ENCODE measurements around the gene TRIM17.

DNA sequence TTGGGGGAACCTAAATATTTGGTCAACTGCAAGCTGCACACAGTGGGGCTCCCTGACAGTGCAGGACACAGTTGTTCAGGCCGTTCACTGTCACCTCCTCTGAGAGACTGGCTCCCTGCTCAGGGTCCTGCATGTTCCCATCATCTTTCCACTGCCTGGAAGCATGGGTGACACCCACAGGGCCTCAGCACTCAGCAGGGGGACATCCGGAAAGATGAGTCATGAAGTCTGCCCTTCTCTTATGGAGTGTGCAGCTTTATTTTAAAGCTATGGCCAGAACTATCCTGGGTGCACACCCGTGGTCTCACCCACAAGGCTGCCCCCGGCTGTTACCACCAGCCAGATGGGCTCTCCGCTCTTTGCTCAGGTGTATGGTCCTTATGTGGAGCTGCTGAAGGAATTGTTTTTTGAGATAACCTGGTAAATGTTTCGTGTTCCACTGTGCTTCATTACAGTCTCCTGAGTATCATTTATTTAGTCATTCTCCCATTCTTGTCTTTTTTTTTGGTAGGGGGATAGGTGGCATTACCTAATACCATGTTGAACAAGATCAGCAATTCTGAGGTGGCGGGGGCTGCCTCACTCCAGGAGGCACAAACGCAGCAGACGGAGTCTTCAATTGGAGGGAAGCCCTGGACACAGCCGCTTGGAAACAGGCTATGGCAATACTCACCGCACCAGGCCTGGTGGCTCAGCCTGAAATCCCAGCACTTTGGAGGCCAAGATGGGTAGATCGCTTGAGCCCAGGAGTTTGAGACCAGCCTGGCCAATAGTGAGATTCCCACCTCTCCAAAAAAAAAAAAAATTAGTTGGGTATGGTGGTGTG, 24.3 kb downstream of the TRIM17 start:
- TF ChIP-seq HDAC8 (tag; IDR thresholded peaks at IDR 0.05) (no peak), NR2C2 (CRISPR knock-in tag; IDR thresholded peaks at IDR 0.05) (no peak), NR2C2 (tag; IDR thresholded peaks at IDR 0.05) (no peak), NR0B1 (IDR thresholded peaks at IDR 0.05; ENCODE audit: partially characterized antibody) (no peak), TGIF2 (CRISPR knock-in tag; IDR thresholded peaks at IDR 0.05) (no peak)

Data from K562 (cell line).